HepG2 (cell line): ENCODE data around the gene PDP2. TPM values are rescaled to one million over a fixed set of nuclear protein-coding genes. Genes with fewer than 3 reads are reported as not detected.

Source experiments
- ATAC-seq: fragments of 200-7000 bp; cut with Tn5 transposase; 3 replicates; pipeline ENCODE4 v1.9.1; 2020; ENCODE audit warnings: mild to moderate bottlenecking, moderate library complexity
- BruUV-seq: library from RNA; stranded (reverse); fragments of 400-500 nt; replicated peaks from 2 replicates; lab custom pipeline; 2021; lab: Mats Ljungman, UMichigan
- CTCF ChIA-PET: fragments of 300-600 bp; formaldehyde crosslinking; extraction: SDS; loops from one replicate; lab custom pipeline; 2021; ENCODE audit warnings: low total read pairs, inconsistent platforms, low intra/inter-chr PET ratio; lab: Yijun Ruan, JAX
- POLR2A ChIA-PET: fragments of 350-600 bp; sonication (Branson Sonifier 250); formaldehyde crosslinking; loops from one replicate; lab custom pipeline; 2020; ENCODE audit warnings: antibody characterized with exemption, inconsistent platforms; lab: Yijun Ruan, JAX
- DNase-seq: peaks from one replicate; pipeline ENCODE4 v3.0.0-alpha.2; 2015; ENCODE audit warnings: low spot score
- FAIRE-seq: peaks from 3 replicates; lab custom pipeline; 2011; peaks lifted over from hg19 to GRCh38; lab: Jason Lieb, UNC
- H2AFZ ChIP-seq: one replicate; pipeline ENCODE4 v1.6.1; 2011; ENCODE audit warnings: low read length, inconsistent platforms
- H3K27ac ChIP-seq: fragments of 300-600 bp; 3 replicates; pipeline ENCODE4 v1.8.0; 2011; ENCODE audit warnings: mixed run types, mild to moderate bottlenecking, mixed read lengths, low read length, inconsistent platforms; ENCODE audit not compliant: insufficient read depth; ENCODE audit errors: extremely low read length
- H3K27me3 ChIP-seq, 2 experiments: fragments of 200-600 bp in 1 of 2; 2 replicates in 1 of 2; 3 replicates in 1 of 2; pipeline versions ENCODE4 v1.6.0 to v1.8.0; 2011; ENCODE audit warnings: low read length in 2 of 2, mild to moderate bottlenecking in 2 of 2, moderate library complexity in 2 of 2, inconsistent platforms in 1 of 2; ENCODE audit not compliant: insufficient read depth in 2 of 2, control insufficient read depth in 1 of 2
- H3K36me3 ChIP-seq, 2 experiments: fragments of 200-600 bp in 1 of 2; replicated peaks in 1 of 2; 2 replicates in 1 of 2; 3 replicates in 1 of 2; pipeline versions ENCODE4 v1.5.1 to v1.8.0; 2011; ENCODE audit warnings: low read length in 2 of 2, inconsistent platforms in 1 of 2; ENCODE audit not compliant: insufficient read depth in 2 of 2, control insufficient read depth in 1 of 2
- H3K4me1 ChIP-seq: 2 replicates; pipeline ENCODE4 v1.5.1; 2012; ENCODE audit warnings: low read length, inconsistent platforms; ENCODE audit not compliant: insufficient read depth
- H3K4me2 ChIP-seq: 2 replicates; pipeline ENCODE4 v1.6.0; 2011; ENCODE audit warnings: low read depth, low read length, inconsistent platforms
- H3K4me3 ChIP-seq, 3 experiments: fragments of 200-600 bp in 1 of 3; sonication (generic), shearing (Covaris generic) in 1 of 3; replicated peaks in 1 of 3; 2 replicates each; pipeline ENCODE4 v1.5.1; 2011 to 2016; ENCODE audit warnings: low read length in 3 of 3, inconsistent platforms in 2 of 3, low read depth in 2 of 3, mild to moderate bottlenecking in 2 of 3, control low read depth in 1 of 3, mixed read lengths in 1 of 3; ENCODE audit not compliant: insufficient read depth in 1 of 3
- H3K79me2 ChIP-seq: one replicate; pipeline ENCODE4 v1.6.1; 2011; ENCODE audit warnings: low read length, inconsistent platforms; ENCODE audit not compliant: insufficient read depth
- H3K9ac ChIP-seq: 2 replicates; pipeline ENCODE4 v1.6.0; 2011; ENCODE audit warnings: mild to moderate bottlenecking, low read depth, low read length, inconsistent platforms; ENCODE audit not compliant: insufficient read depth
- H3K9me3 ChIP-seq: 2 replicates; pipeline ENCODE4 v1.5.1; 2012; ENCODE audit warnings: mild to moderate bottlenecking, low read length
- H4K20me1 ChIP-seq: 2 replicates; pipeline ENCODE4 v1.6.0; 2011; ENCODE audit warnings: inconsistent platforms, mild to moderate bottlenecking, low read length, moderate library complexity; ENCODE audit not compliant: insufficient read depth
- KDM4B ChIP-seq: sonication (generic); formaldehyde crosslinking; IDR thresholded peaks from 2 replicates; pipeline ENCODE4 v1.4.0; 2020; ENCODE audit warnings: missing genetic modification reagents
- MBNL3 ChIP-seq: fragments of 250-450 bp; sonication (Bioruptor Pico); conservative IDR thresholded peaks from 2 replicates; pipeline ENCODE4 v1.8.0; 2022; ENCODE audit warnings: mild to moderate bottlenecking, inconsistent platforms
- SATB2 ChIP-seq: sonication (generic); formaldehyde crosslinking; IDR thresholded peaks from 2 replicates; pipeline ENCODE4 v1.5.0; 2020; ENCODE audit warnings: missing genetic modification reagents
- ZNF337 ChIP-seq: sonication (generic); formaldehyde crosslinking; IDR thresholded peaks from 2 replicates; pipeline ENCODE4 v1.5.1; 2020; ENCODE audit warnings: missing genetic modification reagents, low read depth, mild to moderate bottlenecking, borderline replicate concordance
- ZNF766 ChIP-seq: sonication (generic); formaldehyde crosslinking; IDR thresholded peaks from 2 replicates; pipeline ENCODE4 v1.5.0; 2020; ENCODE audit warnings: missing genetic modification reagents, borderline replicate concordance
- WGBS: methylation state at CpG from one replicate; pipeline ENCODE4 v1.1.6; 2017; ENCODE audit warnings: low lambda C conversion rate; 5-methylcytosine and 5-hydroxymethylcytosine counted together
- in situ Hi-C: cut with HindIII; loops from 2 replicates; pipeline ENCODE4 v1.10.0; 2017; ENCODE audit warnings: low pct_unique_long_range_greater_than_20kb; ENCODE audit not compliant: extremely low pct_ligation_motif_present
- intact Hi-C: fragments of 100-400 bp; cut with micrococcal nuclease; formaldehyde crosslinking; loops from one replicate; pipeline ENCODE4 v1.10.0; 2022; ENCODE audit not compliant: unreplicated experiment
- polyA plus RNA-seq, 8 experiments: library from polyadenylated mRNA; depleted of rRNA in 3 of 8; stranded (reverse) in 7 of 8; unstranded in 1 of 8; fragments of >200 nt; fragmentation: Illumina TruSeq in 4 of 8; extraction: Trizol in 4 of 8; gene quantifications; 2 replicates each; pipeline versions ENCODE4 v1.2.1 to v1.2.3, GENCODE V29; 2011 to 2016; ENCODE audit warnings: low read depth in 4 of 8, missing spikeins in 1 of 8, mixed read lengths in 1 of 8; ENCODE audit not compliant: insufficient read depth in 1 of 8
- total RNA-seq, 5 experiments: library from RNA; depleted of rRNA; stranded (reverse); fragments of >200 nt; fragmentation: Illumina TruSeq; extraction: Trizol; gene quantifications; 2 replicates each; pipeline ENCODE4 v1.2.3, GENCODE V29; 2016; ENCODE audit warnings: low read depth in 1 of 5
- TF ChIP-seq, protein P1 (sequence below): conservative IDR thresholded peaks from 2 replicates; pipeline ENCODE4 v1.6.1; 2018; ENCODE audit warnings: missing genetic modification reagents
- TF ChIP-seq, protein P2 (sequence below): IDR thresholded peaks from 2 replicates; pipeline ENCODE4 v1.6.1; 2016; ENCODE audit warnings: control low read depth
- TF ChIP-seq, protein P3 (sequence below): sonication (generic); formaldehyde crosslinking; IDR thresholded peaks from 2 replicates; pipeline ENCODE4 v1.4.0; 2020; ENCODE audit warnings: missing genetic modification reagents, borderline replicate concordance
- TF ChIP-seq, protein P4 (sequence below): sonication (generic); formaldehyde crosslinking; IDR thresholded peaks from 2 replicates; pipeline ENCODE4 v1.5.1; 2020; ENCODE audit warnings: missing genetic modification reagents, mild to moderate bottlenecking, borderline replicate concordance

The PDP2 gene
- total and polyA plus RNA-seq, 2 of the 13 experiments (the other 11 are each of a cell fraction or from before 2014, with no cell fraction given), result 12.8 to 15.8 TPM

DNA sequence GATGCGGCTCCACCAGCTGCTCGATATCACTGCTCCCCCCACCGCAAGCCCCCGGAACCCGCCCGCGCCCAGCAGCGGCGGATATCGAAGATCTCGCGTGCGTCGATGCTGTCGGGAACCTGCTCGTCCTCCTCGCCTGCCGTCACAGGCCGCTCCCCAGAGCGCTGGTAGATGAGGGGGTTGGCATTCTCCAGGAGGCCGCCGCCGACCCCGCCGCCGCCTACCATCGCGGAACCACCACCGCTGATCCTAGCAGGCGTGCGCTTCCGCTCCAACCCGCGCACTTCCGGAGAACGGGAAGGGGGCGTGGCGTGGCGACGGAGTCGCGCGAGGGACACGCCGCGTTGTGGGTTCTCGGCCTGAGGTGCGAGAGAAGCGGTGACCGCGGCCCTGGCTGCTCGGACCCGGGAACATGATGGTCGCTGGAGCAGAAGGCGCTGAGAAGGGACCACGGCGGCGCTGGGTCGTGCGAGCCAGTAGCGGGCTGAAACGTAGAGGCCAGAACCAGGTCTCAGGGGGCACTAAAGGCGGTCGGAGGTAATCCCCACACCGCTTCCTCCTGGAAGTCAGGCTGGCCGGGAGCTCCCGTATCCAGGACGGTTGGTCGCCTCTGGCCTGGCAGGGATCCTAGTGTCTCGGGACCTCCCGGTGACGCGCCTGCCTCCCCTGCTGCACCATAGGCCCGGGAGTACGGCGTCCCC lies 54.0 kb downstream of the PDP2 start, which contains the start of gene CIAO2B:
Gene CIAO2B (minus strand): TSS at position 265 of the 701 bp plus-strand sequence. CDS start 38 bp downstream, at position 227.
- Histone ChIP-seq H2AFZ (no peak within 1 kb of the TSS), H3K27me3 (no peaks in the 10 kb centered on the region; a peak in 1 of 5 replicates), H3K9ac (peak within 1 kb of the TSS; percentile 90), H4K20me1 (no peaks in the 10 kb centered on the region; the same call in 1 of the 2 replicates), H3K4me2 (peak within 1 kb of the TSS; percentile 89), H3K4me1 (peaks cover 65% of the 10 kb centered on the region), H3K36me3 (peaks cover 6 to 18% of the 10 kb centered on the region in 2 experiments; a peak in 4 of 5 replicates), H3K9me3 (no peaks in the 10 kb centered on the region), H3K79me2 (peaks cover 33% of the 10 kb centered on the region), H3K27ac (peak within 1 kb of the TSS; percentile 81), H3K4me3 (peak within 1 kb of the TSS; percentile 81 to 89 (median 88))
- ChIA-PET POLR2A (interaction anchor here (0.7 to 2.4 kb wide), 11 partner anchors 8 to 133 kb away, joined by 3 to 20 read pairs (median 3); partner anchors contain the start of genes CDH16 and PDP2), CTCF (no interaction called here)
- peak; percentile 76 for FAIRE-seq
- ATAC-seq, result peak; percentile 69
- DNase-seq, result peak; percentile 77
- no TSS peak for BruUV-seq
- WGBS, result 0% methylated on average over 24 of the region's 76 CpGs
- intact Hi-C loops (loop anchor here (1.0 kb wide), 1 partner anchor 177 kb away; no protein-coding TSS in a partner anchor), in situ Hi-C loops (no loop called here)
- TF ChIP-seq, protein P1, sequence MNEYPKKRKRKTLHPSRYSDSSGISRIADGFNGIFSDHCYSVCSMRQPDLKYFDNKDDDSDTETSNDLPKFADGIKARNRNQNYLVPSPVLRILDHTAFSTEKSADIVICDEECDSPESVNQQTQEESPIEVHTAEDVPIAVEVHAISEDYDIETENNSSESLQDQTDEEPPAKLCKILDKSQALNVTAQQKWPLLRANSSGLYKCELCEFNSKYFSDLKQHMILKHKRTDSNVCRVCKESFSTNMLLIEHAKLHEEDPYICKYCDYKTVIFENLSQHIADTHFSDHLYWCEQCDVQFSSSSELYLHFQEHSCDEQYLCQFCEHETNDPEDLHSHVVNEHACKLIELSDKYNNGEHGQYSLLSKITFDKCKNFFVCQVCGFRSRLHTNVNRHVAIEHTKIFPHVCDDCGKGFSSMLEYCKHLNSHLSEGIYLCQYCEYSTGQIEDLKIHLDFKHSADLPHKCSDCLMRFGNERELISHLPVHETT (CRISPR knock-in tag), result peak; percentile 84; the same call in 1 of the 2 replicates
- TF ChIP-seq ZNF766 (CRISPR knock-in tag) (peak; percentile 96), MBNL3 (no peak), ZNF337 (CRISPR knock-in tag) (no peak), SATB2 (peak; percentile 97), KDM4B (peak; percentile 93; the same call in 1 of the 2 replicates)
- TF ChIP-seq, protein P2, sequence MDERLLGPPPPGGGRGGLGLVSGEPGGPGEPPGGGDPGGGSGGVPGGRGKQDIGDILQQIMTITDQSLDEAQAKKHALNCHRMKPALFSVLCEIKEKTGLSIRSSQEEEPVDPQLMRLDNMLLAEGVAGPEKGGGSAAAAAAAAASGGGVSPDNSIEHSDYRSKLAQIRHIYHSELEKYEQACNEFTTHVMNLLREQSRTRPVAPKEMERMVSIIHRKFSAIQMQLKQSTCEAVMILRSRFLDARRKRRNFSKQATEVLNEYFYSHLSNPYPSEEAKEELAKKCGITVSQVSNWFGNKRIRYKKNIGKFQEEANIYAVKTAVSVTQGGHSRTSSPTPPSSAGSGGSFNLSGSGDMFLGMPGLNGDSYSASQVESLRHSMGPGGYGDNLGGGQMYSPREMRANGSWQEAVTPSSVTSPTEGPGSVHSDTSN (CRISPR knock-in tag), result 0 out of 2 replicates have a peak, but pooled peaks have one; percentile 14
- TF ChIP-seq, protein P3, sequence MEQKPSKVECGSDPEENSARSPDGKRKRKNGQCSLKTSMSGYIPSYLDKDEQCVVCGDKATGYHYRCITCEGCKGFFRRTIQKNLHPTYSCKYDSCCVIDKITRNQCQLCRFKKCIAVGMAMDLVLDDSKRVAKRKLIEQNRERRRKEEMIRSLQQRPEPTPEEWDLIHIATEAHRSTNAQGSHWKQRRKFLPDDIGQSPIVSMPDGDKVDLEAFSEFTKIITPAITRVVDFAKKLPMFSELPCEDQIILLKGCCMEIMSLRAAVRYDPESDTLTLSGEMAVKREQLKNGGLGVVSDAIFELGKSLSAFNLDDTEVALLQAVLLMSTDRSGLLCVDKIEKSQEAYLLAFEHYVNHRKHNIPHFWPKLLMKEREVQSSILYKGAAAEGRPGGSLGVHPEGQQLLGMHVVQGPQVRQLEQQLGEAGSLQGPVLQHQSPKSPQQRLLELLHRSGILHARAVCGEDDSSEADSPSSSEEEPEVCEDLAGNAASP, result peak; percentile 69; the same call in 1 of the 2 replicates
- TF ChIP-seq, protein P4, sequence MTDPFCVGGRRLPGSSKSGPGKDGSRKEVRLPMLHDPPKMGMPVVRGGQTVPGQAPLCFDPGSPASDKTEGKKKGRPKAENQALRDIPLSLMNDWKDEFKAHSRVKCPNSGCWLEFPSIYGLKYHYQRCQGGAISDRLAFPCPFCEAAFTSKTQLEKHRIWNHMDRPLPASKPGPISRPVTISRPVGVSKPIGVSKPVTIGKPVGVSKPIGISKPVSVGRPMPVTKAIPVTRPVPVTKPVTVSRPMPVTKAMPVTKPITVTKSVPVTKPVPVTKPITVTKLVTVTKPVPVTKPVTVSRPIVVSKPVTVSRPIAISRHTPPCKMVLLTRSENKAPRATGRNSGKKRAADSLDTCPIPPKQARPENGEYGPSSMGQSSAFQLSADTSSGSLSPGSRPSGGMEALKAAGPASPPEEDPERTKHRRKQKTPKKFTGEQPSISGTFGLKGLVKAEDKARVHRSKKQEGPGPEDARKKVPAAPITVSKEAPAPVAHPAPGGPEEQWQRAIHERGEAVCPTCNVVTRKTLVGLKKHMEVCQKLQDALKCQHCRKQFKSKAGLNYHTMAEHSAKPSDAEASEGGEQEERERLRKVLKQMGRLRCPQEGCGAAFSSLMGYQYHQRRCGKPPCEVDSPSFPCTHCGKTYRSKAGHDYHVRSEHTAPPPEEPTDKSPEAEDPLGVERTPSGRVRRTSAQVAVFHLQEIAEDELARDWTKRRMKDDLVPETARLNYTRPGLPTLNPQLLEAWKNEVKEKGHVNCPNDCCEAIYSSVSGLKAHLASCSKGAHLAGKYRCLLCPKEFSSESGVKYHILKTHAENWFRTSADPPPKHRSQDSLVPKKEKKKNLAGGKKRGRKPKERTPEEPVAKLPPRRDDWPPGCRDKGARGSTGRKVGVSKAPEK (CRISPR knock-in tag), result peak; percentile 96
